A549 (cell line): ENCODE data around the gene LAMC3.
"Not testable (repeated sequence)": the region's sequence is repeated elsewhere in the genome, so short reads cannot be mapped to it uniquely, and the experiment has no call there.

Source experiments
- JUNB ChIP-seq: fragments of >200 bp; sonication (Bioruptor Twin); formaldehyde crosslinking; IDR thresholded peaks from 2 replicates; pipeline ENCODE4 v1.6.1; 2016
- POLR2A ChIP-seq: IDR thresholded peaks from 2 replicates; pipeline ENCODE4 v1.6.1; 2012; ENCODE audit warnings: mild to moderate bottlenecking, low read length
- RAD21 ChIP-seq, 2 experiments: fragments of >200 bp in 1 of 2; sonication (Bioruptor Twin) in 1 of 2; formaldehyde crosslinking in 1 of 2; IDR thresholded peaks in 1 of 2; conservative IDR thresholded peaks in 1 of 2; 2 replicates in 1 of 2; 3 replicates in 1 of 2; pipeline ENCODE4 v1.6.1; 2012 to 2018; ENCODE audit warnings: inconsistent platforms in 1 of 2
- TF ChIP-seq, protein P1 (sequence below): fragments of >200 bp; sonication (Bioruptor Twin); formaldehyde crosslinking; IDR thresholded peaks from 3 replicates; pipeline ENCODE4 v1.5.1; 2016

DNA sequence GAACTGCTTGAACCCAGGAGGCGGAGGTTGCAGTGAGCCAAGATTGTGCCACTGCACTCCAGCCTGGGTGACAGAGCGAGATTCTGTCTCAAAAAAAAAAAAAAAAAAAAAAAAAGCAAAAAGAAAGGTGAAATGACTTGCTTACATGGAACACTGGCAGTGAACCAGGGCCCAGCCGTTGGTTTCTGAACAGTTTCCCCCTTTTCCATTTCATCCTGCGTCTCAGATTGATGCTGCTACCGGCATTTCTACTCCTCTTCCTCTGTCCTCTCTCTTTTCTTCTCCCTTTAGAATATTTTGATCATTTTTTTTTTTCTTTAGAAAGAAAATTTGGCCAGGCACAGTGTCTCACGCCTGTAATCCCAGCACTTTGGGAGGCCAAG, 106.4 kb downstream of the LAMC3 start:
- not testable (repeated sequence) for TF ChIP-seq JUNB; RAD21 (conservative IDR thresholded peaks at IDR 0.05 in 1 of 2, IDR thresholded peaks at IDR 0.05 in 1 of 2); POLR2A
- TF ChIP-seq, protein P1, sequence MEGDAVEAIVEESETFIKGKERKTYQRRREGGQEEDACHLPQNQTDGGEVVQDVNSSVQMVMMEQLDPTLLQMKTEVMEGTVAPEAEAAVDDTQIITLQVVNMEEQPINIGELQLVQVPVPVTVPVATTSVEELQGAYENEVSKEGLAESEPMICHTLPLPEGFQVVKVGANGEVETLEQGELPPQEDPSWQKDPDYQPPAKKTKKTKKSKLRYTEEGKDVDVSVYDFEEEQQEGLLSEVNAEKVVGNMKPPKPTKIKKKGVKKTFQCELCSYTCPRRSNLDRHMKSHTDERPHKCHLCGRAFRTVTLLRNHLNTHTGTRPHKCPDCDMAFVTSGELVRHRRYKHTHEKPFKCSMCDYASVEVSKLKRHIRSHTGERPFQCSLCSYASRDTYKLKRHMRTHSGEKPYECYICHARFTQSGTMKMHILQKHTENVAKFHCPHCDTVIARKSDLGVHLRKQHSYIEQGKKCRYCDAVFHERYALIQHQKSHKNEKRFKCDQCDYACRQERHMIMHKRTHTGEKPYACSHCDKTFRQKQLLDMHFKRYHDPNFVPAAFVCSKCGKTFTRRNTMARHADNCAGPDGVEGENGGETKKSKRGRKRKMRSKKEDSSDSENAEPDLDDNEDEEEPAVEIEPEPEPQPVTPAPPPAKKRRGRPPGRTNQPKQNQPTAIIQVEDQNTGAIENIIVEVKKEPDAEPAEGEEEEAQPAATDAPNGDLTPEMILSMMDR: not testable (repeated sequence)
